GM21576 (cell line): ENCODE results near the gene BRAT1.
"Not testable (repeated sequence)": the region's sequence is repeated elsewhere in the genome, so short reads cannot be mapped to it uniquely, and the experiment has no call there.

Experiments used
- ATAC-seq: cut with Tn5 transposase; IDR thresholded peaks from one replicate; pipeline ENCODE4 v1.9.1; 2021; ENCODE audit warnings: mild to moderate bottlenecking, moderate library complexity; ENCODE audit not compliant: unreplicated experiment

BRAT1 gene

GRCh38 chr7:2564970-2565540, 9.7 kb upstream of the BRAT1 start:
- ATAC-seq = no peak

- ATAC-seq = not testable (repeated sequence)
These were observed 8.6 kb upstream of the BRAT1 start for GRCh38 chr7:2563955-2564354.

- no peak for ATAC-seq
These were observed 4.1 kb upstream of the BRAT1 start for GRCh38 chr7:2559283-2559950.

GRCh38 chr7:2558629-2559282, 3.4 kb upstream of the BRAT1 start, which contains the start of gene IQCE:
IQCE (plus strand) TSS chr7:2558979; CDS start chr7:2559182, 203 bp downstream.
- ATAC-seq = peak; percentile 45

GRCh38 chr7:2554661-2555111, 638 bp downstream of the BRAT1 start:
- no peak for ATAC-seq

- no peak for ATAC-seq
These were observed 1.3 kb downstream of the BRAT1 start for GRCh38 chr7:2553831-2554581.

- ATAC-seq = no peak
These were observed 2.2 kb downstream of the BRAT1 start for GRCh38 chr7:2553108-2553507.

GRCh38 chr7:2551418-2551817, 3.9 kb downstream of the BRAT1 start:
- no peak for ATAC-seq

GRCh38 chr7:2546776-2547586, 8.3 kb downstream of the BRAT1 start:
- ATAC-seq = no peak

GRCh38 chr7:2545746-2546425, 9.4 kb downstream of the BRAT1 start:
- no peak for ATAC-seq

- no peak for ATAC-seq
These were observed 10.7 kb downstream of the BRAT1 start for GRCh38 chr7:2544541-2545188.

GRCh38 chr7:2542916-2543871, 12.1 kb downstream of the BRAT1 start:
- no peak for ATAC-seq

GRCh38 chr7:2542011-2542915, 13.1 kb downstream of the BRAT1 start:
- no peak for ATAC-seq

GRCh38 chr7:2541291-2542010, 13.9 kb downstream of the BRAT1 start:
- ATAC-seq = no peak

- no peak for ATAC-seq
These were observed 14.7 kb downstream of the BRAT1 start for GRCh38 chr7:2540641-2541051.

- no peak for ATAC-seq
These were observed 15.2 kb downstream of the BRAT1 start for GRCh38 chr7:2540133-2540532.
